Fibroblast of skin of right biceps (primary cell): ENCODE results near the gene MBD5.

Experiments used
- DNase-seq: peaks from one replicate; pipeline ENCODE4 v3.0.0-alpha.2; 2013

Gene MBD5

DNA sequence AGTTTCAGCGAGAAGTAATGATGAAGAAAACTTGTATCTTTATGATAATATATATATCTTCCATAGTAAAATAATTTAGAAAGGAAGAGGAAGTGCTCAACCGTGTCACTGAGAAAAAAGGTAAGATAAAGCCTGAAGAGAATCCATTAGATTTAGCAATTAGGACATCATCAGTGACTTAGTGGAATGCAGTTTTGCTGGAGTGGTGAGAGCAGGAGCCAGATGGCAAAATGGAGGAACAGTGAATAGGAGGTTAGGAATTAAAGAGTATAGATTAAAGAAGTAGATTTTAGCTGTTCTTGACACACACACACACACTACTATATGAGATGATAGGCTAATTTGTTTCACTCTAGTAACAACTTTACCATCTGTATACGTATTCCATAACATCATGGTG, 466.5 kb downstream of the MBD5 start:
- no peak for DNase-seq

DNA sequence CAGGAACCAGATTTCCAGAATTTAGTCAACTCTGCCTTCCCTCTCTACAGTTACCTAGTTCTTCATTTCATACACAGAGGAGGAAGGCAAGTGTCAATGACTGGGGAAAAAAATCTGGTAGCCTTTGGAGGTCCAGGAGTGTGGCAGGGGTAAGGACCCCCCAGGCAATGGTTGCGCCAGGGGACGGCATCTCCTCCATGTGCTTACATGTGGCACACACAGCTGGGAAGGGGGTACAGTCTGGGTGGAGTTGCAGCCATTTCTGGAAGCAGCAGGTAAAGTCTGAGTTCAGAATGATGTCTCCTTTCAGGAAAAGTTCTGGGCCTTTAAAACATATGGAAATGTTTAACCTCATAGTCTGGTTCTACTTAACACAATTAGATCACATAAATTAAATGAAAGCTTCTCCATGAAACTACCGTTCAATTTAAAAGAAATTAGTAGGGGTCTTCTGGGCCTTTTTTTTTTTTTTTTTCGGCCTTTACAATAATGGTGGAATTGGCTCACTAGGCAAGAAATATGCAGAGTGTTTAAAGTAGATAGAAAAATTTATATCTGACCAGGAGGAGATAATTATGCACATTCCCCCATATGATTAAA, 470.0 kb downstream of the MBD5 start:
- DNase-seq, result no peak

DNA sequence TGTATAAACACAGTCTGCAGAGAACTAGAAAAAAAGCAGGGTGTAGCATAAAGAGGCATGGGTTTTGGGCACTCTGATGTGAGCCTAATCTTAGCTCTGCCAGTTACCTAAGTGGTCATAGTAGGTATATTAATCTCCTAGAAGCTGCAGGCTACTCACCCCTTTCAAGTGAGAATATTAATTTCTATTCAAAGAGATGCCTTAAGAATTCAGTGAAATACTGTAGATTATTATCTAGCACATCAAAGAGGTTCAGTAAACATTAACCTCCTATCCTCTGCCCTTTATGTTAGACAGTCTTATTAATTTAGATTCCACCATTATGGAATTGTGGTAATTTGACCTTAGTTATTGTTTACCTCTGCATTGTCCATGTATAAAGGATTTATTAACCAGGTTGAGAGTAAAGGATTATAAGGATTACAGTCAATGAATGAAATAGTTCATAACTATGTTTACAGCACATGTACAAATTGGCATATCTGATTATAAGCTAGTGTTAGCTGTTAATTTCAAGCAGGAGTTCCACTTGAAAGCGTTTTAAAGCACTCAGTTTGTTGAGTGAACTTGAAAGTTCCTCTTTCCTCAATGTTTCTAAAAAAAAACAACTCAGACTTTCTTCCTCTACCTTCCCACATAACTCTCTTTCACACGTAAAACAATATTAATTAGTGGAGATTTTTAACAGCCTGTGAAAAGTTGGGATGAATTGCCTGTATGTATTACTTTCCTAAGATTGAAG, 473.1 kb downstream of the MBD5 start:
- DNase-seq, result no peak

GRCh38 chr2:148495586-148495985, 474.7 kb downstream of the MBD5 start:
- DNase-seq, result no peak

DNA sequence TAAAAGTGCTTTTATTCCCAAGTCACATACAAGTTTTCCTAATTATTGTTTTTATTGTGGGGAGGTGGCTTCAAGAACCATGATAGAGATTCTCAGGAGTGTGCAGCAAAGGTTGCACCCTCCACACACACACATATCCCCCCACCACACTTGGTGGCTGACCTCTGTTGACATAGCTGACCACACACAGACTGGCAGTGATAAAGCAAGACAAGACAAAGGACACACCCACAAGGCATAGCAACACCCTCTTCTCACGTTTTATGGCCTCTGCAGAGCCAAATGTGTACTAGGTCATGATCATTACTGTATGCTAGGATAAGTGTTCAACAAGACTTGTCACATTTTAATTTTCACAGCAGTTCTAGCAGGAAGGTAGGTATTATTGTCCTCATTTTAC, 480.7 kb downstream of the MBD5 start:
- DNase-seq, result no peak

GRCh38 chr2:148503516-148503915, 482.6 kb downstream of the MBD5 start:
- no peak for DNase-seq

DNA sequence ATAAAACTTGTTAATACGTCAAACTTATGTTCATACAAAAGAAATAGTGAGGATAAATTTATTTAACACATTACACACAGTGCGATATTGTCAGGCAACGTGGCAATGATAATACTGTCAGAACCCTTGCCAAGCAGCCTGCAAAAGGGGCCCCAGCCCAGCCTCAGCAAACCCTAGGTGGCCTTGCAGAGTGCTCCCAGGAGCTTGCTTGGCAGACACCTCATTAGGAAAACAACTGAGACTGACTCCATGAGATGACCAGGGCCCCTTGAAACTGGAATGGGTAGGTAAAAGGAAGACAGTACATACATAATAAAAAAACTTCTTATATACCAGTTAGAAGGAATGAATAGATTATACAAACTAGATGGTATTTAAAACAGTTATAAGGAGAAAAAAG, 487.1 kb downstream of the MBD5 start:
- no peak for DNase-seq

GRCh38 chr2:148508878-148509287, 488.0 kb downstream of the MBD5 start:
- no peak for DNase-seq

- DNase-seq, result peak; percentile 76
Measured at GRCh38 chr2:148509288-148509902, 488.5 kb downstream of the MBD5 start.

- no peak for DNase-seq
Measured at GRCh38 chr2:148511883-148512282, 491.0 kb downstream of the MBD5 start.

DNA sequence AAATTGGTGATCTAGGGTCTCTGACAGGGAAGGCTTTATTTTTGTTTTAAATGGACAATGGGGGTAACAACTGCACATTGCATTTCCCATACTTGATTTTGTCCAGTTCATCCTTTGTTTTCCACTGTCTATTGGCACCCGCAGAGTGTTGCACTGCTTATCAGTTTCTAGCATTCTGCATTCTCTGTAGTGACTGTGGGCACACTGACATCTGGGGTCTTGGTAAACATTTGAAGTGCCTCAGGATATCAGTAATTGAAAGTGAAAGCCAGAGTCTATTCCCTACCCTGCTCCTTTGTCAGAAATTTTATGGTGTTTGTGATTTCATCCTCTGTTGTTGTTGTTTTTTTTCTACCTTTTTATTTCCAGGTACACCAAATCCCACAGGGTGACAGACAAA, 491.6 kb downstream of the MBD5 start:
- DNase-seq, result no peak

DNA sequence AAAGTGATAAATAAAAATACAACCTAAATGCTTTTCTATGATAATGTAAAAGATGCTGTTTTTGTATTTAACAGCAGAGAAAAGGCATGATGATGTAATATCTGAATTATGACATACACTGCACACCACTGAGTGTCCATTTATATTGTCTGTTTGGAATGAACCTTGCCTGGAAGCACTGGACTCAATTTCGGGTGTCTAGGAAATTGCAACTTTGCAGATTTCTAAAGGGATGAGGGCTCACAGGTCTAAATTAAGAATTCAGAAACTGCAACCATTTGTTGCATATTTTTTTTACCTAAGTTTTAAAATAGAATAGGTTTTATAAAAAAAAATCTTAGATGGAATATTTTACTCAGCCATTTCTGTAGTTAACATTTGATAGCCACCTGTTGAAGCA, 492.5 kb downstream of the MBD5 start:
- DNase-seq, result no peak

DNA sequence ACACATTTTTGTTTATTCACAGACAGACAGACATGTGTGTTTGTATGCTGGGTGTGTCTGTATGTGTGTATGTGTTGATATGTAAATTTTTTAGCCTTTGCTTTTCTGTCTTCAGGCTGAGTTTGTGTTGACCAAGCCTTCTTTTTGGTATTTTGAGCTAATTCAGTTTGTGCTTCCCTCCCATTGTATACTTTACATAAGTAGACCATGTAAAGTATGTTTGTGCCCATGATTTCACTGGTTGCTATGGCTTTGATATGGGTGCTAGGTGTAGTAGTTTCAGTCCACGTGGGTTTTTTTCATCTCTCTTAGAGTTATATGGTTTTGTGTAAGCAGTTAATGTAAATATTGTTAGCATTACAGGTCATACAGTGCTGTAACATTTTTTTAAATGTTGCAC, 494.2 kb downstream of the MBD5 start:
- DNase-seq, result no peak

GRCh38 chr2:148515976-148516375, 495.1 kb downstream of the MBD5 start:
- no peak for DNase-seq

DNA sequence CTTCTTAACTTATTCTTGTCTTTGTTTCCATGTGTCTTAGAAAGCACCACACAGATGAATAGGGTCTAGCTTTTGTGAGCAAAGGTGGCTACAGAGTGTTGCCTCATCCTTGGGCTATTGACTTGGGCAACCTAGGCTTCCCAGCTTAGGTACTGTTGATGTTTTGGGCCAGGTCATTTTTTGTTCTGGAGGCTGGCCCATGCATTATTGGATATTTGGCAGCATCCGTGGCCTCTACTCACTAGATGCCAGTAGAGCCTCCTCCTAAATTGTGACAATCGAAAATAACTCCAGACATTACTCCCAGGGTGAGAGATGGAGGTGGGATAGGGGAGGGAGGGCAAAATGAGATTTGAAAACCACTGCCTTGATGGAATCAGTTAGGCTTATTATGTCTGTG, 496.4 kb downstream of the MBD5 start:
- no peak for DNase-seq

DNA sequence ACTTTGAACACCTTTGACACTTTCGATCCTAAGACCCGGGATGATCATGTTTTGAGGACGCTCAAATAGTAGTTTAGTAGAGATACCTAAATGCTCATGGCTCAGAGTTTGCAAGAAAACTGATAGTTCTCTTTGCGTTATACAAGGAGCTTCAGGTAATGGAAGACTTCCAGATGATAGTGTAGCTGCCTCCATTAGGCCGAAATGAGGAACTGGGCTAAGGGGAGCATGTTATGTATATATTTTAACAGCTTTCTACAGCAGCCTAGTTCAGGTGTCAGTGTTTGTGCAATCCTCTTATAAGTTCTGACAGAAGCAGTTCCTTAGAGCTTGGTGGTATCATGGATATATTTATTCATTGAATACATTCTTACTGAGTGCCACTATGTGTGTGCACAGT, 496.9 kb downstream of the MBD5 start:
- DNase-seq, result no peak

- no peak for DNase-seq
Measured at GRCh38 chr2:148519013-148519412, 498.1 kb downstream of the MBD5 start.

DNA sequence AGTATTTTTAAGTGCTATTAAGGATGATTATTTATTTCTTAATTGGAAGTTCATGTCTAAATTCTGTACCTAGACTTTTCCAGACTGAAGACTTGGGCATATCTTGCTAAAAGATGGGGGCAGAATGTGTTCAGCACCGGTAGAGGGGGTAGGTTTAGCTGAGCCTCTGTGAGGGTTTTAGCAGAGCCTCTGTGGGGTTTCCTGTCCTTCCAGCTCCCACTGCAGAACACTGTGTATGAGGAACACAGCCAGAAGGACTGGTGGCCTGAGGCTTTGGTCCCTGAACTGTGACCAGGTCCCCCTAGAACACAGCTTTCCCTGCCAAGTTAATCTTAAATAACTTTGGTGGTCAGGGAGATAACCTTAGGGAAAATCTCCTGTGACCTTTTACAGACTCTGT, 500.3 kb downstream of the MBD5 start:
- no peak for DNase-seq

DNA sequence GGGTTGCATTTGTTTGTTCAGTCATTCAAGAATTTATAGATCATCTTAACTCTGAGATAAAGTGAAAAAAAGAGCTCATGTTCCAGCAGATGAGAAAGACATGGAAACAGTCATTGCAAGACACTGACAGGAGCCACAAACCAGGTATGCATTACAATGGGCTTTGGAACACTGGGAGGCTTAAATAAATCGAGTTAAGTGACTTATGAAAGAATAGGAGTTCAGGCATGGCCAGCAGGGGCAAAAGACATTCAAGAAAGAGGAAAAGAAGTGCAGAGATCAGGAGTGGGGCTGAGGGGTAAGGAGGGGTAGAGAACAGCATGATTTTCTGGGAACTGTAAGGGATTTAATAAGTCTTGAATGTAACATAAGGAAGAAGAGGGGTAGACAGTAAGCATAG, 502.4 kb downstream of the MBD5 start:
- no peak for DNase-seq

- no peak for DNase-seq
Measured at GRCh38 chr2:148524519-148524919, 503.6 kb downstream of the MBD5 start.

DNA sequence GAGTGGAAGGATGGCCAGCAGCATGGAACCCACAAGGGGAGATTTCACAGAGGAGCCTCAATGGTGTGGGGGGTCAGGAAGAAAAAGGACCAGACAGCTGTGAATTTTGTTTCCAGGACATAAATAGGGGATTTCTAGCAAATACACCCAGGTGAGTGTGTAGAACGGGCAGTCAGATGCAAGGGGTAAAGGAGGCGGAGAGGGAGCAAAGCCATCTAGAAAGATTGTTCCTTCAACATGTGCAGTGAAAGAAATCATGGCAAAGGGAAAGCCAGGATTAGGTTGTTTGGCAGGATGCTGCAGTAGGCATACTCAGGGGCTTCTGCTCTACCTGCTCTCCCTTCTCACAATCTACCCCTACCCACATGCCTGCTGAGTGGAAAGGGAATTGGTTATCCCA, 504.2 kb downstream of the MBD5 start:
- no peak for DNase-seq

DNA sequence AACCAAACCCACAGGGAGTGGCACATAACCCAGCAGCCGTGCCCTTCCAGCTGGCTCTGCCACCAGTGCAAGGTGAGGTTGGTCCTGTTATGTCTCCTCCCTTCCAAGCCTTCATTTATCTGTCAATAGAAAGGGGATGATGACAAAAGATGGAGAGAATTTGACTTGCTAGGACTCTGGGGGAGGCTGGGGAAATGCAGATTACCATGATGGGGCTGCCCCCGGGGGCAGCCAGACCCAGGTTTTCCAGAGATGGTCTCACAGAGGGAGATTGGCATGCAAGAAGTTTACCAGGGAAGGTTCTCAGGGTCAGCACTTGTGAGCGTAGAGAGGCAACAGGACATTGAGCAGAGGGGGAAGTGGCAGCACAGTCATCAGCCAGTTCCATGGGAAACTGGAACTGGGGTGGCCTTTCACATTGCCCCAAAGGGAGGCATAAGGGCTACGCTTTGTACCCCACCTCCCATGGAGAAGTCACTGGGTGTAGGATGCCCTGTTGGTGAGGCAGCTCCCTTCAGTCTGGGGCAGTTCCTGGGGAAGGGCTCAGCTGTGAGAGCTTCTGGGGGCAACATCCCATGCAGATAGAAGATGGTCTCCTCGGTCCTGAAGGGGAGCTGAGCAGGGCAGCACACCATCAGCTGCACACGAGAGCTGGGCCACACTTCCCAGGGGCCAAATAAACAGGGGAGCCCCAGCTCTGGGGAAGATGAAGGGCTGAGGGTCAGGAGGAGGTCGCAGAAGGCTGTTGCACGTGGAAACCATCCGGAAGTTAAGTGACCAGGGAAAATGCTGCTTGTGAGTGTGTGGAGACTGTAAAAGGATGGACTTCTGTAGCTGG, 505.8 kb downstream of the MBD5 start:
- no peak for DNase-seq

DNA sequence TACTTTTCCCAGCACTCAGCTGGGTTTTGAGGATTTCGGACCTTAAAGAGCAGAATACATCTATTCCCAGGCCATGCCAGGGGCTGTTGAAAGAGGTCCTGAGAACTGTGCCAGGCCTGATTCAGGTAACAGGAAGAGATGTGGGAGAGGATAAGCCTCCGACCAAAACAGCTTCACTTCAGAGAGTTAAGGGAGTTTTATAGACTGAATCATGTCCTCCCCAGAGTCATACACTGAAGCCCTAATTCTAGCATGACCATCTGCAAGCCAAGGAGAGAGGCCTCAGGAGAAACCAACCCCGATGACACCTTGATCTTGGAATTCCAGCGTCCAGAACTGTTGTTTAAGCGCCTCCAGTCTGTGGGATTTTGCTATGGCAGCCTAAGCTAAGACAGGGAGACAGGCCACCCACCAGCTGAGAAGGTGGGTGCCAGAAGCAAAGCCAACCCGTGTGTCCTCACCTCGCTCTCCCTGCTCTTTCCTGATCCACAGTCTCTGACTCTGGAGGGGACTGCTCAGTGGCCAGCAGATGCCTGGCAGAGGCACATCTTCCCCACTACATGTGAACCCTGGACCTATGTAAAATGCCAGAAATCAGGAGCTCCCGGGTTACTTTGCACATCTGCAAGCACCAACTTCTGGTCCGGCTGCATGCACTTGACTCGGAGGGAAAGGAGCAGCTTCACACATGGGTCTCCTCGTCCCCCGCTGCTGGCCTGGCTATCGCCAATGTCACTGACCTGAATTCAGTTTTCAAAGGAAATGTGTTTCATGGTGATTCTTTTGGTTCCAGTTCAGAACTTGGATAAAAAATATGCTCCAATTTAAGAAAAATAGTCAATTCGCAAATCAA, 506.8 kb downstream of the MBD5 start:
- DNase-seq, result no peak
